Transverse colon (tissue), 4 donors: ENCODE measurements around the gene FNDC5. TPM values are rescaled to one million over a fixed set of nuclear protein-coding genes. Genes with fewer than 3 reads are reported as not detected.

Source experiments
- DNase-seq: peaks from one replicate; pipeline ENCODE4 v3.0.0-alpha.2; 2019
- H3K27ac ChIP-seq, 4 donors: fragments of 200-600 bp; sonication (generic); 2 replicates each; pipeline ENCODE4 v1.5.1; 2016 to 2018; ENCODE audit warnings: inconsistent platforms in 4 of 4
- H3K27me3 ChIP-seq: fragments of 200-600 bp; sonication (generic); 2 replicates; pipeline ENCODE4 v1.5.1; 2017; ENCODE audit warnings: inconsistent platforms
- H3K36me3 ChIP-seq, 4 donors: fragments of 200-600 bp; sonication (generic); 2 replicates each; pipeline ENCODE4 v1.5.1; 2017 to 2019; ENCODE audit warnings: inconsistent platforms in 4 of 4
- H3K4me1 ChIP-seq, 4 donors: fragments of 200-600 bp; sonication (generic); 2 replicates each; pipeline ENCODE4 v1.5.1; 2017 to 2020; ENCODE audit warnings: inconsistent platforms in 4 of 4
- H3K4me3 ChIP-seq, 4 donors: fragments of 200-600 bp; sonication (generic); 1 replicate in 1 of 4; 2 replicates in 3 of 4; pipeline versions ENCODE4 v1.5.1 to v1.6.1; 2017 to 2019; ENCODE audit warnings: inconsistent platforms in 4 of 4
- H3K9me3 ChIP-seq, 2 donors: fragments of 200-600 bp; sonication (generic); 2 replicates each; pipeline ENCODE4 v1.5.1; 2017 to 2019; ENCODE audit warnings: inconsistent platforms in 2 of 2
- EP300 ChIP-seq: sonication (generic); formaldehyde crosslinking; IDR thresholded peaks from one replicate; pipeline ENCODE4 v1.6.1; 2017; ENCODE audit warnings: antibody characterized with exemption, low read depth
- POLR2A ChIP-seq: fragments of 450-650 bp; IDR thresholded peaks from one replicate; pipeline ENCODE4 v1.6.1; 2016; ENCODE audit warnings: antibody characterized with exemption, mild to moderate bottlenecking, moderate library complexity
- POLR2AphosphoS5 ChIP-seq, 3 donors: sonication (generic); formaldehyde crosslinking; IDR thresholded peaks; one replicate each; pipeline ENCODE4 v1.6.1; 2016; ENCODE audit warnings: antibody characterized with exemption in 3 of 3
- WGBS, 2 donors: methylation state at CpG; one replicate each; pipeline ENCODE4 v1.1.5; 2018; ENCODE audit warnings: low coverage in 1 of 2; 5-methylcytosine and 5-hydroxymethylcytosine counted together
- in situ Hi-C, 4 donors: fragments of 200-750 bp; cut with MboI; loops; one replicate each; pipeline versions ENCODE4 v1.15.0 to v1.15.1; 2017; ENCODE audit warnings: low sequenced_read_pairs in 3 of 4, low pct_ligation_motif_present in 1 of 4, low pct_unique_long_range_greater_than_20kb in 1 of 4
- intact Hi-C: fragments of 100-400 bp; cut with DNase I; formaldehyde crosslinking; loops from one replicate; pipeline ENCODE4 v1.15.1; 2023; ENCODE audit warnings: low total_unique reads
- total RNA-seq, 4 donors: library from RNA; depleted of rRNA; stranded (reverse); fragments of >200 nt; gene quantifications; one replicate each; pipeline ENCODE4 v1.1.0, GENCODE V29; 2016
- TF ChIP-seq, protein P1 (sequence below), 5 experiments: fragments of 200-600 bp in 3 of 5; fragments of 450-650 bp in 2 of 5; sonication (generic) in 3 of 5; IDR thresholded peaks; 1 replicate in 2 of 5; 2 replicates in 3 of 5; pipeline ENCODE4 v1.5.1; 2016 to 2017; ENCODE audit warnings: antibody characterized with exemption in 5 of 5, inconsistent platforms in 3 of 5, mild to moderate bottlenecking in 2 of 5, moderate library complexity in 1 of 5

Gene FNDC5
- total RNA-seq, 4 donors from 2014 or later = 0.32 to 0.55 TPM; not detected in 2

DNA sequence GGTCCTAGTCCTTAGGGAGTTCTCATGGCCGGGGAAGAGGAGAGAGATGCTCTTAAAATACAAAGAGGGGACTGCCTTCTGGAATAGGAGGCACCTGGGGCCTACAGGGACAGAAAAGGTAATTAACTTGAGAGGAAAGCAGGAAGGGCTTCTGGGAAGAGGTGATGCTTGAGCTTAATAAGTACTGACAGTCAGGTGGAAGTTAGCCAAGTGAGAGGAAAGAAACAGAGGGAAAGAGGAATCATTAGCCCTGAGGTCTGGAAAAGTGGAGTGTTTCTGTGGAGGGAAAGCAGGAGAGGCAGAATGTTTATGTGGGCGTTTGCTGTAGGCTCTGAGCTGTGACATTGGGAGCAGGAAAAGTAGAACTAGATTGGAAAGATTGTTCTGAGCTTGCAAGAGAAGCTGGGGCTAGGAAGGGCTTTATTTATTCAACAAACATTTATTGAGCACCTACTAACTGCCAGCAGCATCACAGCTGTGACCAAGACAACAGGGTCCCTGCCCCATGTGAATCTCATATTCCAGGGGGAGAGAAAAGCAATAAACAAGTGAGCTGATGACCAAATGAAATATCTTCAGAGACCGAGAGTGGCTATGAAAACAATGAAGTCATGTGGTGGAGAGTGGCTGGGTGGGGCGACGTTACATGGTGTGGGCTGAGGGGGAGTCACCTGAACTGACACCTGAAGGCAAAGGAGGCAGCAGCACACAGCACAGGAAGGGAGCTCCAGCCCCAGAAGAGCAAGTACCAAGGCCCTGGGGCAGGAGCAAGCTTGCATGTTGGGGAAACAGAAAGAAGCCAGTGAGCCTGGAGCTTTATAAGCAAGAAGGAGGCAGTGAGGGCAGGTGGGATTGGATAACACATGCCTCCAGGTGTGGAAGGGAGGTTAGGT, 4.4 kb upstream of the FNDC5 start:
- Histone ChIP-seq H3K4me3 (no peak overlapping the region), H3K4me1 (peaks cover 3 to 26% (median 15%) of the 10 kb centered on the region in 4 donors), H3K9me3 (no peaks in the 10 kb centered on the region), H3K27me3 (peaks cover 23% of the 10 kb centered on the region), H3K36me3 (no peaks in the 10 kb centered on the region), H3K27ac (no peak overlapping the region)
- no peak for DNase-seq
- WGBS, 2 donors = 60 to 68% methylated on average over 5 of the region's 5 CpGs
- in situ Hi-C loops (no loop called here), intact Hi-C loops (no loop called here)
- TF ChIP-seq POLR2A = no peak

DNA sequence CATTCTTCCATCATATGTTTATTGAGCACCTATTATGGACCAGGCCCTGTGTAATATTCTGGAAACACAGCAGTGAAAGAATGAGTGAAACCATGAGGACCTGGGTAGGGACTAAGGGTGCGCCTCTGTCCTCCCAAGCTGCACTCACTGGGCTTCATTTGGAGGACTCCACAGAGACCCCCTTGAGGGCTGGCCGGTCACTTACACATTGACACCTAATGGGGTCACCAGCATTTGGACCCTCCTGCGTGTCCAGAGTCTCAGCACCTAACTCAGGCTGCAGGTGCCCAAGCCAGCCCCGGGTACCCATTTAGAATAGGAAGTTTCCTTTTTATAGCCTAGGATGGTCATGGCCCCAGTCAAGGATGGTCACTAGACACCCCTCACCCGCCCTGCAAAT, 2.8 kb upstream of the FNDC5 start:
- H3K9me3 ChIP-seq = no peaks in the 10 kb centered on the region
- no peaks in the 10 kb centered on the region for H3K36me3 ChIP-seq
- no peak overlapping the region for H3K27ac ChIP-seq
- peaks cover 5 to 28% (median 17%) of the 10 kb centered on the region in 4 donors for H3K4me1 ChIP-seq
- H3K4me3 ChIP-seq = no peak overlapping the region
- in situ Hi-C loops = no loop called here
- 67 to 73% methylated on average over 1 to 5 of the region's 5 CpGs for WGBS, 2 donors
- H3K27me3 ChIP-seq = peaks cover 34% of the 10 kb centered on the region
- DNase-seq = no peak
- intact Hi-C loops = no loop called here
- TF ChIP-seq, protein P1, sequence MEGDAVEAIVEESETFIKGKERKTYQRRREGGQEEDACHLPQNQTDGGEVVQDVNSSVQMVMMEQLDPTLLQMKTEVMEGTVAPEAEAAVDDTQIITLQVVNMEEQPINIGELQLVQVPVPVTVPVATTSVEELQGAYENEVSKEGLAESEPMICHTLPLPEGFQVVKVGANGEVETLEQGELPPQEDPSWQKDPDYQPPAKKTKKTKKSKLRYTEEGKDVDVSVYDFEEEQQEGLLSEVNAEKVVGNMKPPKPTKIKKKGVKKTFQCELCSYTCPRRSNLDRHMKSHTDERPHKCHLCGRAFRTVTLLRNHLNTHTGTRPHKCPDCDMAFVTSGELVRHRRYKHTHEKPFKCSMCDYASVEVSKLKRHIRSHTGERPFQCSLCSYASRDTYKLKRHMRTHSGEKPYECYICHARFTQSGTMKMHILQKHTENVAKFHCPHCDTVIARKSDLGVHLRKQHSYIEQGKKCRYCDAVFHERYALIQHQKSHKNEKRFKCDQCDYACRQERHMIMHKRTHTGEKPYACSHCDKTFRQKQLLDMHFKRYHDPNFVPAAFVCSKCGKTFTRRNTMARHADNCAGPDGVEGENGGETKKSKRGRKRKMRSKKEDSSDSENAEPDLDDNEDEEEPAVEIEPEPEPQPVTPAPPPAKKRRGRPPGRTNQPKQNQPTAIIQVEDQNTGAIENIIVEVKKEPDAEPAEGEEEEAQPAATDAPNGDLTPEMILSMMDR (IDR thresholded peaks at IDR 0.05) = no peak
- TF ChIP-seq POLR2AphosphoS5 (IDR thresholded peaks at IDR 0.05) (no peak), EP300 (no peak), POLR2A (no peak)

DNA sequence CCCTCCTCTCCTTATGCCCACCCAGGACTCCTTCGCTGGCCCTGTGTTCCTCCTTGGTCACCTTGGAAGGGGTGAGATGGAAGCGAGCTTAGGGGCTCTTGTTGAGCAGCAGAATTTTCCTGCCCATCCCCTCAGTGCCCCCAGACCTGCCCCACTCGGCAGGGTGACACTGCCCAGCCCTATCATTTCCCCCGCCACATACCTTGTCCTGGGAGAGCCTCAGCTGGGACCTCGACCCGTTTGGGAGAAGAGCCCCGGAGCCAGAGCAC, 1.4 kb upstream of the FNDC5 start:
- H3K4me3 ChIP-seq = no peak overlapping the region
- TF ChIP-seq POLR2AphosphoS5 (IDR thresholded peaks at IDR 0.05) = no peak
- TF ChIP-seq POLR2A = no peak
- TF ChIP-seq, protein P1 (IDR thresholded peaks at IDR 0.05) = no peak
- no peak for TF ChIP-seq EP300
- WGBS, 2 donors = 39 to 53% methylated on average over 4 to 7 of the region's 7 CpGs
- H3K4me1 ChIP-seq = peaks cover 5 to 28% (median 15%) of the 10 kb centered on the region in 4 donors
- DNase-seq = no peak
- no peaks in the 10 kb centered on the region for H3K9me3 ChIP-seq
- intact Hi-C loops (no loop called here), in situ Hi-C loops (no loop called here)
- H3K36me3 ChIP-seq = no peaks in the 10 kb centered on the region
- H3K27me3 ChIP-seq = peaks cover 34% of the 10 kb centered on the region
- H3K27ac ChIP-seq = no peak overlapping the region

DNA sequence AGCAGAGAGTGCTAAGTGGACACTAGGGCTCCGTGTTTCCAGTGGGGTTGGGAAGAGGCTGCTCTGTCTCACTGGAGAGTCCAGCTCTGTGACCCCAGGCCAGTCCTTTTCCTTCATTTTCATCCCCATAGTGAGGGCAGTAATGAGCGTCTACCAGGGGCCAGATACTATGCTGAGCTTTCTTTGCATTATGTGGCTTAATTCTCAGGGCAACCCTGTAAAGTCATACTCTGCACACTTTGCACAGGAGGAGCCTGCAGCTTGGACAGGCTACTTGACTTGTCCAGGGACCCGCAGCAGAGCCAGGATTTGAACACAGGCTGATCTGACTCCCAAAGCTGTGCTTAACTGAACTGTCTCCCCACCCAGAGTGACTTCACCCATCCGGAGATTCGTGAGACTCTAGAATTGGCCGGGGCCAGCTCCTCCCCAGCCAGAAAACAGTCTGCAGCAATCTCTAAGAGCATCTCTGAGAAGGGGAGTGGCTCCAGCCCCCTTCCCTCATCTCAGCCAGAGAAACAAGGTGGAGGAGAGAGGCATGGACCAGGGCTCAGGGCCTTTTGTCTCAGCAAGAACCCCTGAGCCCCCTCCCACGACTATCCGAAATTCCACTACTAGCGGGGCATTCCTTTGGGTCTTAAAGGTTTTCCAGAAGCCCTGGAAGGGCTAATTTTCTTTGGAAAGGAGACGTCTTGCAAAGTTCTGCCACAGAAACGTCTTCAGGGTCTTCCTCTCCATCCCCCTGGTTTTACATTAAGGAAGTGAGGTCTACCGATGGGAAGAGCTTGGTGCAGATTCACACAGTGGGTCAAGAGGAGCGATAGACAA, 866 bp upstream of the FNDC5 start:
- Histone ChIP-seq H3K4me1 (peaks cover 5 to 28% (median 15%) of the 10 kb centered on the region in 4 donors), H3K4me3 (peak overlapping the region in 3 of 4 donors; percentile 33 to 56 (median 37)), H3K36me3 (no peaks in the 10 kb centered on the region), H3K27me3 (peaks cover 34% of the 10 kb centered on the region), H3K27ac (no peak overlapping the region), H3K9me3 (no peaks in the 10 kb centered on the region)
- in situ Hi-C loops (no loop called here), intact Hi-C loops (no loop called here)
- WGBS, 2 donors = 47% methylated on average over 12 of the region's 13 CpGs; no CpG with 5 or more reads in 1 of the 2 donors
- TF ChIP-seq POLR2A (no peak), EP300 (no peak), POLR2AphosphoS5 (IDR thresholded peaks at IDR 0.05) (no peak)
- TF ChIP-seq, protein P1 (IDR thresholded peaks at IDR 0.05) = no peak
- DNase-seq = no peak
